HUES48 (cell line): ENCODE measurements around the gene NPY4R2.
"Not testable (repeated sequence)": the region's sequence is repeated elsewhere in the genome, so short reads cannot be mapped to it uniquely, and the experiment has no call there.

Source experiments
- H3K27ac ChIP-seq: one replicate; pipeline ENCODE4 v1.7.0; 2013; ENCODE audit warnings: low read depth, low read length, inconsistent platforms
- H3K27me3 ChIP-seq: 2 replicates; pipeline ENCODE4 v1.6.1; 2013; ENCODE audit warnings: mild to moderate bottlenecking, low read length; ENCODE audit not compliant: control insufficient read depth, insufficient read depth
- H3K36me3 ChIP-seq: 2 replicates; pipeline ENCODE4 v1.6.1; 2013; ENCODE audit warnings: low read length; ENCODE audit not compliant: control insufficient read depth, insufficient read depth
- H3K4me1 ChIP-seq: 2 replicates; pipeline ENCODE4 v1.6.1; 2013; ENCODE audit warnings: mild to moderate bottlenecking, low read length; ENCODE audit not compliant: control insufficient read depth, insufficient read depth
- H3K4me3 ChIP-seq: 2 replicates; pipeline ENCODE4 v1.5.1; 2013; ENCODE audit warnings: mild to moderate bottlenecking, low read depth, low read length
- H3K9ac ChIP-seq: 2 replicates; pipeline ENCODE4 v1.6.1; 2013; ENCODE audit warnings: mild to moderate bottlenecking, low read depth, low read length, moderate library complexity
- H3K9me3 ChIP-seq: 2 replicates; pipeline ENCODE4 v1.6.1; 2013; ENCODE audit warnings: low read length; ENCODE audit not compliant: control insufficient read depth, insufficient read depth

NPY4R2 gene

GRCh38 chr10:47897813-47898212 lies 20.6 kb upstream of the NPY4R2 start:
- not testable (repeated sequence) for H3K27me3 ChIP-seq, H3K27ac ChIP-seq, H3K9ac ChIP-seq, H3K36me3 ChIP-seq, H3K4me3 ChIP-seq, H3K9me3 ChIP-seq, H3K4me1 ChIP-seq

DNA sequence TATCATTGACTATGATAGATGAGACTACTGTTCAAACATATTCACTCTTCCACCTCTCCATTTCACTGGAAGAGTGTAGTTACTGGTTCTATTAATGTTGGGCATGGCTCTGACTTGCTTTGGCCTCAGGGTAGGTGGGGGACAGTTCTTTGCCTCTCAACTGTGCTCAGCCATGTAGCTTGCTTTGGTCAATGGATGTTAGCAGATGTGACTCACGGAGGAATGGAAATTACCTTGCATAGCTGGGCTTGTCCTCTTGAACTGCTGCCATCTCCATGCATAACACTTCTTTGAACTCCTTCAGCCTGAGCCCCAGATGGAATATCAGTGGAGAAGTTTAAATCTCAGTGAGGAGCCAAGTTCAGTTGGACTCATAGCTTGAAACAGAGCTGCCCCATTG lies 9.1 kb upstream of the NPY4R2 start:
- not testable (repeated sequence) for H3K27me3 ChIP-seq, H3K4me3 ChIP-seq, H3K36me3 ChIP-seq, H3K27ac ChIP-seq, H3K9ac ChIP-seq, H3K9me3 ChIP-seq, H3K4me1 ChIP-seq

- H3K9me3 ChIP-seq, H3K36me3 ChIP-seq, H3K9ac ChIP-seq, H3K4me3 ChIP-seq, H3K4me1 ChIP-seq, H3K27me3 ChIP-seq, H3K27ac ChIP-seq: not testable (repeated sequence)
These were observed 8.0 kb upstream of the NPY4R2 start for GRCh38 chr10:47910486-47910885.

DNA sequence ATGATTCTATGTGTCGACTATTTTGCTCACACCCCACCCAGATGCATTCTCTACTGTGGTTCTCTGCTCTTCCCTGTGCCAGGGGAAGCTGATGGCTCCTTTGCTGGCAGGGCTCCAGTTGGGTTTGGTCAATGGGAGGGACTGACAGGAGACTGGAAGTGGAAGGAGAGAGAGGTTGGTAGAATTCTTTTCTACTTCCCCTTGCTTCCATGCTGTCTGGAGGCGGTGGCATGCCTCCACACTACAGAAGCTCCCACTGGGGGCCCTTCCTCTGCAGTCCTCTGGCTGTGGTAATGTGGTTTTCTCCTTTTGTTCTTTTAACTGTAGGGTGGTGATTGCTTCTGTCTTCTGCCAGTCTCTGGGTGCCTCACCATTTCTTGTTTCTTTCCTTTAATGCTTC lies 4.4 kb upstream of the NPY4R2 start:
- not testable (repeated sequence) for H3K9ac ChIP-seq, H3K36me3 ChIP-seq, H3K9me3 ChIP-seq, H3K4me3 ChIP-seq, H3K4me1 ChIP-seq, H3K27me3 ChIP-seq, H3K27ac ChIP-seq

DNA sequence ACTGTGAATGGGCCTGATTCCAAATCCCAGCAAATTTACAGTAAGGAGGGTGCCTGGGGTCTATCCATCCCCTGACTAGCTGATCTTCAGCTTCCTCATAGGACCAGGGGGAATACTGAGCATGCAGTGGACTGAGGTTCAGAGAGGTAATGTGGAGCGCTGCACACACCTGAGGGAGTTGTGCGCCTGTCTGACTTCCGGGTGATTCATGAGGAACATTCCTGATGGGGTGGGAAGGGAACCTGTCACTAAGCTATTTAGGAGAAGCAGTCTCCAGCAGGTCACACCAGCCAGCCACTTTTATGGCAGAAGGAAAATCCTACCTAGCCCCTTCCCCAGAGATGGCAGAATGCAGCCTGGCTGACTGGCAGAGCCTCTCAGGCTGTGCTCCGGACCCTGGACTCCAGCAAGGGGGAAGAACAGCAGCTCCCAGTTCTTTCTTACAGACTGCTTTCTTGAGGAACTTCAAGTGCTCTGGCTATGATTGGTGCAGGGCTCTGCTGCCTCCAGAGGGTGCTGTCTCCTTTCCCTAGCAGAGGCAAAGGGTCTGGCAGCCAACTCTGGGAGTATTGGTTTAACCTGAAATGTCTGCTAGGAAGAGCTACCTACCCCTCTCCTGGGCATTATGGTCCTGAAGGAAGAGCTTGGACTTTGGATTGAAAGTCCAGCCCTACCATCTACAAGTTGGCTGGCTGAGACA lies 2.5 kb upstream of the NPY4R2 start:
- not testable (repeated sequence) for H3K4me1 ChIP-seq, H3K9me3 ChIP-seq, H3K4me3 ChIP-seq, H3K27ac ChIP-seq, H3K36me3 ChIP-seq, H3K27me3 ChIP-seq, H3K9ac ChIP-seq

DNA sequence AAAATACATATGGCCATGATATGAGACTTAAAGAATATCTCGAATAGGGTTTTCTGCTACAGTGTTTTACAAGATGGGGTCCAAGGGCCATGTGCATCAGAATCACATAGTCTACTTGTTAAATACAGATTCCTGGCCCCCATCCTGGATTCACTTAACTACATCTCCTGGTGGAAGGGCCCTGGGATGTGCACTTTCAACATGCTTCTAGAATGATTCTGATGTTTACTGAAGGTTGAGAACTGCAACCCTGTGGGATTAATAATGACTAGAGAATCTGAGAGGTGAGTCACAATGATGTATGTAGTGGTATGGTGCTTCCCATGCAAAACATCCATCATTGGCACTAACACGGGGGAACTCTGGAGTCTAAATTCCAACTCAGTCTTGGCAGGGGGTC lies 2.1 kb downstream of the NPY4R2 start:
- not testable (repeated sequence) for H3K9ac ChIP-seq, H3K27me3 ChIP-seq, H3K9me3 ChIP-seq, H3K4me3 ChIP-seq, H3K4me1 ChIP-seq, H3K36me3 ChIP-seq, H3K27ac ChIP-seq

DNA sequence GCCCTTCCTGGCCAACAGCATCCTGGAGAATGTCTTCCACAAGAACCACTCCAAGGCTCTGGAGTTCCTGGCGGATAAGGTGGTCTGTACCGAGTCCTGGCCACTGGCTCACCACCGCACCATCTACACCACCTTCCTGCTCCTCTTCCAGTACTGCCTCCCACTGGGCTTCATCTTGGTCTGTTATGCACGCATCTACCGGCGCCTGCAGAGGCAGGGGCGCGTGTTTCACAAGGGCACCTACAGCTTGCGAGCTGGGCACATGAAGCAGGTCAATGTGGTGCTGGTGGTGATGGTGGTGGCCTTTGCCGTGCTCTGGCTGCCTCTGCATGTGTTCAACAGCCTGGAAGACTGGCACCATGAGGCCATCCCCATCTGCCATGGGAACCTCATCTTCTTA lies 4.0 kb downstream of the NPY4R2 start:
- not testable (repeated sequence) for H3K4me1 ChIP-seq, H3K27ac ChIP-seq, H3K4me3 ChIP-seq, H3K36me3 ChIP-seq, H3K27me3 ChIP-seq, H3K9ac ChIP-seq, H3K9me3 ChIP-seq

- not testable (repeated sequence) for H3K4me1 ChIP-seq, H3K9me3 ChIP-seq, H3K27ac ChIP-seq, H3K9ac ChIP-seq, H3K4me3 ChIP-seq, H3K36me3 ChIP-seq, H3K27me3 ChIP-seq
These were observed 6.2 kb downstream of the NPY4R2 start for GRCh38 chr10:47924628-47925027.

DNA sequence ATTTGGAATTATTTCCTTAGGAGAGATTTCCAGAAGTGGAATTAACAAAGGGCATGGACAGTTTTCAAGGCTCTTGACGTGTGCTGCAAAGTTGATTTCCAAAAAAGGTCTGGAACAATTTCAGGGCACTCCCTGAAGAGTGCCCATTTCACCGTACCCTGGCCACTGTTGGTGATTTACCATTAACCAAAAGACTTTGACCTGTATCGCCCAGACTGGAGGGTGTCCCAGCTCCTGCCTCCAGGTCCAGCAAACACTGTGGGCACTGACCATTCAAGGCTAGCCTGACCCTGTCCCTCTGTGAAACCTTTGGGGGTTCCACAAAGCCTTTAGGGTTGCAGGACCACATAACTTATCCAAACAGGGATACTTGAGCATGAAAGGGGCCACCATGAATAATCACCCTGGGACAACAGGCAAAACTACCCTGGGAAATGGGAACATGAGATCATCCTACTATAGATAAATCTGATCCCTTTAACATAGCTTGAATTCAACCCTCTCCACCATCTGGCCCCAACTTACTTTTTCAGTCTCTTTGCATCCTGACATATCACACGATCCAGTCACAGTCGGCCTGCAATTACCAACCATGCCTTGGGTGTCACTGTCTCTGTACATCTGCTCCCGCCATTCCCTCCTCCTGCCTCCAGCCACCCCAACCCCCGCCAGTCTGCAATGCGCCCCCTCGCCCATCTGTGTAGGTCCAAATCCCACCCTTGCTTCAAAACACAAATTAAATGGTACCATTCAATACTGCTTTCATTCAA lies 8.9 kb downstream of the NPY4R2 start:
- not testable (repeated sequence) for H3K4me1 ChIP-seq, H3K27ac ChIP-seq, H3K27me3 ChIP-seq, H3K9ac ChIP-seq, H3K4me3 ChIP-seq, H3K9me3 ChIP-seq, H3K36me3 ChIP-seq

DNA sequence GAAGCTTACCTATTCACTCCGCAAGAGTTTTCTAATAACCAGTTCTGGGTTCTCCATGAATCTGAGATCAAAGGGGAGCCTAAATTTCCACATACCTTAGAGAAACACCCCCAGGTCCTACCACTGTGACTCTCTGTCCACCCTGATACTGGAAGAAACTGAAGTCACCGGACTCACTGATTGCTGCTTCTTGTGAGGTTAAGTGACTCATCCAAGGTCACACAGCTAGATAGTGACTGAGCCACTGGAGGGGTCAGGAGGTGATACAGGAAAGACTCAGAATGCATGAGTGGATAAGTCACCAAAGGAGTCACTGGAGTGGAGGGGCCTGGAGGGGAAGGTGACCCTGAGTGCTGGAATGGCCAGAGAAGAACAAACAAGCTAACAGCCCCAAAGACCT lies 9.8 kb downstream of the NPY4R2 start:
- not testable (repeated sequence) for H3K9me3 ChIP-seq, H3K4me3 ChIP-seq, H3K27ac ChIP-seq, H3K9ac ChIP-seq, H3K4me1 ChIP-seq, H3K36me3 ChIP-seq, H3K27me3 ChIP-seq

GRCh38 chr10:47932824-47933223 lies 14.4 kb downstream of the NPY4R2 start:
- H3K4me3 ChIP-seq, H3K9ac ChIP-seq, H3K27ac ChIP-seq, H3K27me3 ChIP-seq, H3K4me1 ChIP-seq, H3K9me3 ChIP-seq, H3K36me3 ChIP-seq: not testable (repeated sequence)
